NCI-H1436 (cell line): ENCODE data around the gene FMN1.

Experiments
- DNase-seq: peaks from one replicate; lab custom pipeline; 2025; lab: John Stamatoyannopoulos, UW

FMN1 gene

GRCh38 chr15:32765236-32765635 lies 429.3 kb downstream of the FMN1 start:
- no peak for DNase-seq

GRCh38 chr15:32763295-32763694 lies 431.2 kb downstream of the FMN1 start:
- DNase-seq = no peak

- DNase-seq = no peak
Observed at GRCh38 chr15:32757426-32757825, 437.1 kb downstream of the FMN1 start.

- no peak for DNase-seq
Observed at GRCh38 chr15:32750979-32751378, 443.5 kb downstream of the FMN1 start.

GRCh38 chr15:32747921-32748342 lies 446.6 kb downstream of the FMN1 start:
- peak; percentile 14 for DNase-seq

- DNase-seq = no peak
Observed at GRCh38 chr15:32746116-32746857, 448.2 kb downstream of the FMN1 start.

DNA sequence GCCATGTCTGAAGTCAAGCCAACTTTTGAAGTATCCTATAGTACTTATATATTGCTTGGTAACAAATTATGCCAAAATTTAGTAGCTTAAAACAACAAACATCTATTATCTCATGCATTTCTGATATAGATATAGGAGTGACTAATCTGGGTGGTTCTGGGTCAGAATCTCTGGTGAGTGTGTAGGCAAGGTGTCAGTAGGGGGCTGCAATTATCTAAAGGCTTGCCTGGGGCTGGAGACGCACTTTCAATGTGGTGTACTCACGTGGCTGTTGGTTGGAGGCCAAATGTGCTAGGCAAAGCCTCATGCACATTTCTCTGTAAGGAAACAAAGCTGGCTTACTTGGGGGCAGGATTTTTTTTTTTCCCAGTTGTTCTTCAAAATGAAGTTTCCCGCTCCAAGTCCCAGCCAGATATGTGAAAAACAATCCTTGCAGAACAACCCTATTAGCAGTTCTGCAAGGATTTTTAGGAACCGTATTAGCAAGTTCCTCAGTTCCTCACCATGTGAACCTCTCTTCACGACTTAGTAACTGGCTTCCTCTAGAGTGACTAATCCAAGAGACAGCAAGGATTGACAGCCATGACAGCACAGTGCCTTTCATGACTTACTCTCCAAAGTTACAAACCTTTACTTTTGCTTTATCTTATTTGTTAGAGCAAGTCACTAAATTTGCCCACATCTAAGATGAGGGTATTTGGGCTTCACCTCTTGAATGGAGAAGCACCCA lies 450.9 kb downstream of the FMN1 start:
- DNase-seq = no peak

DNA sequence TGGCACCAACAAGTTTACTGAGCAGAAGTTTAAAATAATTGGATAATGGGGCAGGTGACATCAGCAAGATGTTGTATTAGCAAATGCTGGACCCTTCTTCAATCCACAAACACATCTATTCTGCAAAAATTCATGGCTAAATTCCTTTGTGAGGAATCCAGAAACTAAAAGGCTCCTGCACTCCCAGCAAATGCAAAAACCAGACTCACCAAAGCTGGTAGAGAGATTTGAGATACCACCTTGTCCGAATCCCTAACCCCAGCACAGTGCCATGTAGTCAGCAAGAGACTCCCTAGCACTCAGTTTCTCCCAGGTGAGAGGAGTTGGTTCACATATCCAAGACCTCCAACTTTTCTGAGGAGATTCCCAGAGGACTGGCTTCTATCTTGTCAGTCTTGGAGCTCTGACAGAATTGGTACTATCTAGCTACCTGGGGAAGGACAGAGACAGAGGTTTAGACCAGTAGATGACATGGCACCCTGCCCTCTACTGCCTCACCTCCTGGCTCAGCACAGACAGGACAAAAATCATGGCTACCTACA lies 454.9 kb downstream of the FMN1 start:
- no peak for DNase-seq

DNA sequence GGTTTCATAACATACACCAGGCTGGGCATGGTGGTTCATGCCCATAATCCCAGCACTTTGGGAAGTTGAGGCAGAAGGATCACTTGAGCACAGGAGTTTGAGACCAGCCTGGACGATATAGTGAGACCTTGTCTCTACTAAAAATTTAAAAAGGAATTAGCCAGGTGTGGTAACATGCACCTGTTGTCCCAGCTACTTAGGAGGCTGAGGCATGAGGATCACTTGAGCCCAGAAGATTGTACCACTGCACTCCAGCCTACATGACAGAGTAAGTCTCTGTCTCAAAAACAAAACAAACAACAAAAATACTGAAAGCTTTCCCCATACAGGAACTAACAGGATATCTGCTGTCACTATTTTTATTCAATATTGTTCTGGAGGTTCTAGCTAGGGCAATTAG lies 455.8 kb downstream of the FMN1 start:
- no peak for DNase-seq

- DNase-seq = no peak
Observed at GRCh38 chr15:32737304-32737703, 457.2 kb downstream of the FMN1 start.

GRCh38 chr15:32736701-32737061 lies 457.8 kb downstream of the FMN1 start:
- no peak for DNase-seq

- no peak for DNase-seq
Observed at GRCh38 chr15:32735989-32736700, 458.4 kb downstream of the FMN1 start.

DNA sequence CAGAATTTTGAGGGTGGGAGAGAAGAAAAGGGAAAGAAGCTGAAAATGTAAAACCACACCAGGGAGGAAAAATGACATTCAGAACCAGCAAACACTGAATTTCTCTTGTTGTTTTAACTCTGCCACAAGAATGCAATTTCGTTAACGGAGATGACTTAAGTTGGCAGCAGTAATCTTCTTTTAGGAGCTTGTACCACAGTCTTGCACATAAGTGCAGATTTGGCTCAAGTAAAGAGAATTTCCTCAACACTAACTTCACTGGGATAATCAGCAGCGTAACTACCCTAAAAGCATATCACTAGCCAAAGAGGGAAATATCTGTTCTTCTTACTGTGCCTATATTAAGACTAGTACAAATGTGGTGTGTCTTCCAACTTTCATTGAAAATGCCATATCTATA lies 461.2 kb downstream of the FMN1 start:
- no peak for DNase-seq

- no peak for DNase-seq
Observed at GRCh38 chr15:32732574-32733157, 461.8 kb downstream of the FMN1 start.

GRCh38 chr15:32730677-32731654 lies 463.5 kb downstream of the FMN1 start:
- DNase-seq = no peak

- DNase-seq = no peak
Observed at GRCh38 chr15:32729700-32730395, 464.7 kb downstream of the FMN1 start.

- DNase-seq = no peak
Observed at GRCh38 chr15:32723171-32723948, 471.2 kb downstream of the FMN1 start.

DNA sequence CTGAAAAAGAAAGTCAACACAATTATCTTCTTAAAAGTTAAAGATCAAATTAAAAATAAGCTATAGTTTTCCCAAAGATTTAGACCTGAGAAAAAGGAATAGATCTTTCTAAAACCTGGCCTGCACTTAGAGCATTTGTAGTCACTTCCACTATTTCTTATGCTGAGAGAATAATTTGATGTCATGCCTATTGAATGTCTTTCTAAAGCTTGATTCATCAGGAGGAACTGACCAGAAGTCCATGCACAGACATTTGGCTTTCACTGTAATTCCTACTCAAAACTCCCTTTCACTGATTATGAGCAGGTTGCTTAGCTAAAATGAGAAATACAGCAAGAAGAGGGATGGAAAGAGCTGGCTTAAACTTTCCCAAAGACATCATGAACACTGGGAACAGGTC lies 472.4 kb downstream of the FMN1 start:
- no peak for DNase-seq

GRCh38 chr15:32721596-32721995 lies 472.9 kb downstream of the FMN1 start:
- no peak for DNase-seq
